Measurements from ENCODE around the gene FAH. TPM values are rescaled to one million over a fixed set of nuclear protein-coding genes. Genes with fewer than 3 reads are reported as not detected.

FAH gene
- total RNA-seq, 1 donor from 2014 or later = 28.2 TPM

DNA sequence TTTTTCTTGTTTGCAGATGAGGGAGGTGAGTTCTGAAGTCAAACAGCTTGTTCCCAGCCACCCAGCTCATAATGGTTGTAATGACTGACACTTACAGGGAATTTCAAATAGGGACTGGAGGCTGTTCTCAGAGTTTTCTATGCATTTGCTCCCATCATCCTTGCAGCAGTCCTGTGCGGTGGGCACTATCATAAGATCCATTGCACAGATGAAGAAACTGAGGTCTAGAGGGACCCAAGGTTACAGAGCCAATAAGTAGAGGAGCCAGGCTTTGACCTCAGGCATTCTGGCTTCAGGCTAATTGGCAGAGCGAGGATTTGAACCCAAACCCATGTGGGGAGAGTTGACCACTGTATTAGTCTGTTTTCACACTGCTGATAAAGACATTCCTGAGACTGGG lies 32.4 kb downstream of the FAH start:
- DNase-seq = no peak
- intact Hi-C loops (cut with DNase I) = no loop called here
- no peak for ATAC-seq (ENCODE audit: poor library complexity)

DNA sequence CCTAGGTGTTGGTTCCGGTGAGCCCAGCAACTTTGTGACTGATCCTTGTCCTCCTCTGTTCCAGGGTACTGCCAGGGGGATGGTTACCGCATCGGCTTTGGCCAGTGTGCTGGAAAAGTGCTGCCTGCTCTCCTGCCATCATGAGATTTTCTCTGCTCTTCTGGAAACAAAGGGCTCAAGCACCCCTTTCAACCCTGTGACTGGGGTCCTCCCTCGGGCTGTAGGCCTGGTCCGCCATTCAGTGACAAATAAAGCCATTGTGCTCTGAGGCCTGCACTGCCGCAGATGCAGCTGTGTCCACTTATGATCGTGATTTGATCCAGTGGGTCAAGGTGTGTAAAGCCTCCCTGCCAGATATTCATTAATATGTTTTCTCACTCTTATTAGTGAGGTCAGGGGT lies 33.3 kb downstream of the FAH start:
- no peak for ATAC-seq (ENCODE audit: poor library complexity)
- DNase-seq = no peak
- intact Hi-C loops (cut with DNase I) = no loop called here

DNA sequence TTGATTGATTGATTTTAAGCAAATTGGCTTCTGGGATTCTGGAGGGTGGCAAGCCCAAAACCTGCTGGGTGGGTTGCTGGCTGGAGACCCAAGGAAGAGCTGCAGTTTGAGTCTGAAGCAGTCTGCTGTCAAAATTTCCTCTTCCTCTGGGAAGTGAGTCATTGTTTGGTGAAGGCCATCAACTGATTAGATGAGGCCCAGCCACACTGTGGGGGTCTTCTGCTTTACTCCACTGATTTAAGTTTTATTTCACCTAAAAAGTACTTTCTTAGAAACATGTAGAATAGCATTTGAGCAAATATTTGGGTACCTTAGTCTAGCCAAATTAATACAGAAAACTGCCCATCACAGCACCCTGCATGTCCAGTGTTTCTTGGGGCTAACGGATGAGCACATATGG lies 33.8 kb downstream of the FAH start:
- DNase-seq = no peak
- no peak for ATAC-seq (ENCODE audit: poor library complexity)
- intact Hi-C loops (cut with DNase I) = no loop called here

DNA sequence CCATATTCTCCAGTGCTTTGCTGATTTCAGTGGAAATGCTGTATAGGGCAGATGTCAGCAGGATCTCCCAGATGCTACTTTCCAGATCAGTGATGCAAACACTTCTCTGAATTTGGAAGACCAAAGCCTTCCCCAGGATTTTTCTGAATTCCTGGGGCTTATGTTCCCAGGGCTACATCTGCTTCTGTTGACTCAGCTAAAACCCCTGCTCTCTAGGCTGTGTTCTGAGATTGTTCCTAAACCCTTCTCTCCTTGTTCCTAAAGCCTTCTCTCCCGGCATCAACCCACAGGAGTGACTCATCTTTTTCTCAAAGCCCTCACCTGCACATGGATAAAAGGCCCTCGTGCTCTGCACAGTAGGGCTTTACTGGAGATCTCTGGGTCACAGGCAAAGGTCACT lies 35.5 kb downstream of the FAH start:
- ATAC-seq (ENCODE audit: poor library complexity) (no peak), DNase-seq (no peak)
- intact Hi-C loops (cut with DNase I) = no loop called here

- ATAC-seq (ENCODE audit: poor library complexity) (no peak), DNase-seq (no peak)
- intact Hi-C loops (cut with DNase I) = no loop called here
Measured at GRCh38 chr15:80191198-80191597, 38.4 kb downstream of the FAH start.

DNA sequence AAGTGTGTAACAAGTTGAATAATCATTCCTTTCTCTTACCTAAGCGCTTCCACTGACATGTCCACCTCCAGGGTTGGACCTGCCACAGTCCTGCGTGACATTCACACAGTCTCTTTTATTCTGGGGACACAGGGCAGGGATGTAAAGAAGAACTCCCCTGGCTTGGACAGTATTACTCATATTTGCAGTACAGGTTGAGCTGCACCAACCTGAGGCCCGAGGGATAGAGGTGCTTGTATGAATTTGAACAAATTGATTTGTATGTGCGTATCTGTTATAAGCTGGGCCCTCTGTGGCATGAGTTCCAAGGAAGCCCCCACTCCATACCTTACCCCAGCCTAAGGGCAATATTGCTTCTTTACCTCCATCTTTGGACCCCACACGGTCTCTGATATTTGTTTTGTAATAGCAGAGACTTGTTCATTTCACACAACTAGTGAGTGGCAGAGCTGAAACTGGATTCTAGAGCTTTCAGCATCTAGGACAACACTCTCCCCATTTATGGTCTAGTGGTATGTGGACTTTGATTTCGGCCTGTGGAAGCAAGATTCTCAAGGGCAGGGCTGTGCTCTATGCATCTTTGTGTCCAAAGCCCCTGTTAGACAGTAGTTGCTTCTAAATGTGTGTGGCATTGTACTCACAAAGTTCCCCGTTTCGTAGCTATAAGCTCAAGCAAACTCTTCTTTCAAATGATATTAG lies 39.2 kb downstream of the FAH start:
- DNase-seq = no peak
- intact Hi-C loops (cut with DNase I) = no loop called here
- ATAC-seq (ENCODE audit: poor library complexity) = no peak

DNA sequence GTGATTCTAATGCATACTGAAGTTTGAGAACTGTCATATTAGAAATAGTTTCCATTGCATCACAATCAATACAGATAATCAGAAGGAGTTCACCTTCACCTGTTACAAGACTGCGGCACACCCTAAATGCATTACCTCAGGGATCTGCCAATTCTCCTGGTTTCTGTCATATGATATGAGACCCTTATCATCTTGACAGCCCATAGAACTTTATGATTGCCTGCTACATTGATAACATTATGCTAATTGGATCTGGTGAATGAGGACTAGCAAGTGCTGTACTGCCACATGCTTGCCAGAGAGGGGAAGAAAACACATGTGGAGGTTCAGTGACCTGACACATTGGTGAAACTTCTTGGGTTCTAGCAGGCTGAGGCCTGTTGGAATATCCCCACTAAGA lies 41.4 kb downstream of the FAH start:
- intact Hi-C loops (cut with DNase I) = no loop called here
- DNase-seq (no peak), ATAC-seq (ENCODE audit: poor library complexity) (no peak)

- ATAC-seq (ENCODE audit: poor library complexity) (no peak), DNase-seq (no peak)
- intact Hi-C loops (cut with DNase I) = no loop called here
Measured at GRCh38 chr15:80194914-80195313, 42.1 kb downstream of the FAH start.

- DNase-seq = no peak
- intact Hi-C loops (cut with DNase I) = no loop called here
- no peak for ATAC-seq (ENCODE audit: poor library complexity)
Measured at GRCh38 chr15:80199366-80199765, 46.6 kb downstream of the FAH start.

- intact Hi-C loops (cut with DNase I) = no loop called here
- DNase-seq (no peak), ATAC-seq (ENCODE audit: poor library complexity) (no peak)
Measured at GRCh38 chr15:80199869-80200268, 47.1 kb downstream of the FAH start.

- ATAC-seq (ENCODE audit: poor library complexity) = no peak
- intact Hi-C loops (cut with DNase I) = no loop called here
Measured at GRCh38 chr15:80201256-80202015, 48.6 kb downstream of the FAH start.

DNA sequence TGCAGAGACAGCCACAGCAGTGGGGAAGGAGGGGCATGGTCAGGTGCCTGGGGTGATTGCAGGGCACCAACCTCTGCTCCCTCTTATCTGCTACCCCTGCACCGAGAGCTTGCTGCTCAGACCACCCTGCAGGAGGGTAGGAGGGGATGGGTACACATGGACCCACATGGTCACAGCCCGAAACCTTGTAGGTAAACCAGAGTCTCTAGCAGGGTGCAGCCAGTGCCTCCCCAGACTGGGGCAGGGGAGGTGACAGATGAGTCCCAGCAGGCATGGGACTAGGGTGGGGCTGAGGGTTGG lies 49.2 kb downstream of the FAH start:
- intact Hi-C loops (cut with DNase I) = no loop called here
- no peak for ATAC-seq (ENCODE audit: poor library complexity)
- no peak for DNase-seq

More at GRCh38 chr15:80201256-80202015, 48.6 kb downstream of the FAH start:
- DNase-seq = no peak

GRCh38 chr15:80202641-80203360 lies 50.0 kb downstream of the FAH start:
- DNase-seq (no peak), ATAC-seq (ENCODE audit: poor library complexity) (no peak)
- intact Hi-C loops (cut with DNase I) = no loop called here

DNA sequence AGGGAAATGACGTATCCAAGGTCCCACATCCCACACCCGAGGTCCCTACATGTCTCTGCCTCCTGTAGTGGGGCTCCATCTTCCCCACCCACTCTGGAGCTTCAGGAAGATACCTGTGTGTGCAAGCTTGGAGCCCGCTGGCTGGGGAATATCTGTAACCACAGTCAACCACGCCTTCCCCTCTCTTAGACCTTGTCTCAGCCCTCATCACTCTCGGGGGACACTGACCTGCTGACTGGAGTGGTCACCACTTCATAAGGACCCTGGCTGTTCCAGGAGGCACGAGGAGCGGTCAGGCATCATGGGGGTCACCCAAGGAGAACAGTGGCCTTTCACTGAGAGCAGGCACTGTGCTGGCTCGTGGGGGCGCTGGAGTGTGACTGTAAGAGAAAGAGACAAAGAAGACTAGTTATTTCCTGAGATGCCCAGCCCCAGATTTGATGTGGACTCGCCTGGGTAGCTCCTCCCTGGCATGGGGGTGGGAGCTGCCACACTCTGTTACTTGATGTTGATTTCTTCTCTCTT lies 50.6 kb downstream of the FAH start:
- no peak for DNase-seq
- intact Hi-C loops (cut with DNase I) = no loop called here
- no peak for ATAC-seq (ENCODE audit: poor library complexity)

DNA sequence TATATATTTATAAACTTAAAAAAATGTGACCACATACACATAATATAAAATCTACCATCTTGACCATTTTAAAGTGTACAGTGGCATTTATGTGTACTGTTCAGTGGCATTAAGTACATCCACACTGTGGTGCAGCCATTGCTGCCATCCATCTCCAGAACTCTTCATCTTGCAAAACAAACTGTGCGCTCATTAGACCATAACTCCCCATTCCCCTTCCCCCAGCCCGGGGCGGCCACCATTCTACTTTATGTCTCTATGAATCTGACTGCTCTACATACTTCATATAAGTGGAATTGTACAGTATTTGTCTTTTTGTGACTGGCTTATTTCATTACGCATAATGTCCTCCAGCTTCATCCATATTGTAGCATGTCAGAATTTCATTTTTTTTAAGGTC lies 51.4 kb downstream of the FAH start:
- DNase-seq (no peak), ATAC-seq (ENCODE audit: poor library complexity) (no peak)
- intact Hi-C loops (cut with DNase I) = no loop called here

DNA sequence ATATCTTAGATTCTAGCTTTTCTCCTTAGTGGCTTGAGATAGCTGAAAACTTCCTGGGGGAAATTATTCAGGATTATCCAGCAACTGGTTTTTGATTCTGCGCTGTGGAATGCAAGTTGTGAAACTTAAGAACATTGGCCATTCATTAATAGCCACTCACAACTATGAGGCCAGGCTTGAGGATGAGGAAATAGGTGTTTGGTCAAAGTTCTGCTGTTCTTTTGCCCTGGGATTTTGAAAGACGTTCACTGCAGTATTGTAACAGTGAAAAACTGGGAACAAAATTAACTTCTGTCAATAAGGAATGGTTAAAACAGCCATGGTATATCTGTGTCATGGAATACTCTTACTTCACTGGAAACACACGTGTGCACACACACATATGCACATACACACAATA lies 55.1 kb downstream of the FAH start:
- intact Hi-C loops (cut with DNase I) = no loop called here
- ATAC-seq (ENCODE audit: poor library complexity) (no peak), DNase-seq (no peak)

DNA sequence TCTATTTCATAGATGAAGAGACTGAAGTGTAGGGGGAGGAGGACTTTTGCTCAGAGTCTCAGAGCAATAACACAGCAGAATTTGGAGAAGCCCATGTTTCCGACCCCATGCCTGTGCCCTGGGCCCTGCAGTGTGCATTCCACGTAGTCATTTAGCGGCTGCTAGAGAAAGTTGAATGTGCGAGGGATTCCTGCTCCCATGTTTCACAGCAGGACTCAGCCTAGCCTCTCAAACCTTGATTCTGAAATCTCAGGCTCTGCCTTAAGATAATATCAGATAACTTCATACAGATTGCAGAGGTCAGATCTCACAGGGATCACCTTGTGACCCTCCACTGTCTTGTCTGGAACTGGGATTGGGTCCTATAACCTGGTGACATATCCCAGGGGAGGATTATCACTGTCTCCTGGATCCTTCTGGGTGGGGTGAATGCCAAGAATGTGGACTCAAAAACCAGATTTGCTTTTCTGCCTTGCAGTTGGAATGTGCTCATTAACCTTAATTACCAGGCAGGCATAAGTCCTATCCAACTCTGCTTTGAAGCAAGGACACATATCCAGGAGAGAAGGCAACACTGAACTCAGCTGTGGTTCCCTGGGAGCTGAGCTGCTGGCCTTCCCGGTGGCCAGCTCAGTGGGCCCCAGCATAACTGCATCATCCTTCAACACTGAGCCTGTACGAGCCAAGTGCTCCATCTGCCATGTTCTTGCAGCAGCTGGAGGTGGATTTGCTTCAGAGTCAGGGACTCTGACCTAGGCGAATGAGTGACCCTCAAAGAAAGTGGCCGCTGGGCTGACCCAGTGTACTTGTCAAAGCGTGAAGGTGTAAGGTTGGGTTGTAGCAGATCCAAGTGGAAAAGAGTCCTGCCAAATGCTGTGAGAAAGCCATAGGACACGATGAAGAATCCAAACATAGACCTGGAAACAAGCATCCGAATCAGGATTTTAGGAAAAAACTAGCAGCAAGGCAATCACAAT lies 56.2 kb downstream of the FAH start:
- no peak for DNase-seq
- peak; percentile 59 for ATAC-seq (ENCODE audit: poor library complexity)
- intact Hi-C loops (cut with DNase I) = no loop called here

DNA sequence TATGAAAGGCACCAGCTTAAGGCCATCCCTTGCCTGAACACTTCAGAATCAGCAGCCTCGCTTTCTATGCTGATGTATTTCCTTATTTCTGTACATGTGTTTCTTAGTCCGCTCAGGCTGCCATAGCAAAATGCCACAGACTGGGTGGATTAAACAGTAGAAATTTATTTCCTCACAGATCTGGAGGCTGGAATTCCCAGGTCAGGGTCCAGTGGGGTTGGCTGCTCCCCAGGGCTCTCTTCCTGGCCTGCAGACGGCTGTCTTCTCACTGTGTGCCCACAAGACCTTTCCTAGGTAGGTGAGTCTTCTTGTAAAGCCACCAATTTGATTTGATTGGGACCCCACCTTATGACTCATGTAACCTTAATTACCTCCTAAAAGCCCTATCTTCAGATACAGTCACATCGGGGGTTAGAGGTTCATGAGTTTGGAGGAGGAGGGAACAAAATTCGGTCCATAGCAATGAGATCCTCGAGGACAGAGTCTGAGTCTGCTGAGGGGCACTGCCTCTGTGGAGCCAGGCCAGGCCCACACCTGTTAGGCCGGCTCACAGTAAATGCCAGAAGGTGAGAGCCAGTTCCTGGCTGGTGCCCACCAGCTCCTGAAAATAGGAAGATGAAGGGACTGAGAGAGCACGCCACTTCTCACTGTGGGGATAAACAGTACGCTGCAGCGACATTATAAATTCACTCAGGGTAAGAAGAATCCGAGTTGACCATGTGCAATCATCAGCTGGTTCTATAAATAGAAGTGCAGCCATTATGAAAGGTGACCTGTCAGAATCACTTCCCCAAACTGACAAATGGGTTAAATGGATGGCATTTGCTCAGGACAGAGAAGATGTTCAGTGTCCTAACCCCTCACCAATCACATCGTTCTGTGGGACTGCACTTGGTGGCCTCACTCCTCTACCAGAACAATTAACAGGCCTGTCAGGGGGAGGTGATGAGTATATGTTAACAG lies 58.1 kb downstream of the FAH start:
- no peak for DNase-seq
- intact Hi-C loops (cut with DNase I) = no loop called here
- no peak for ATAC-seq (ENCODE audit: poor library complexity)
